WERI-Rb-1 (cell line): Measurements from ENCODE around the gene FOXN3.
"Not testable (repeated sequence)": the region's sequence is repeated elsewhere in the genome, so short reads cannot be mapped to it uniquely, and the experiment has no call there.

Experiments used
- DNase-seq: peaks from one replicate; pipeline ENCODE4 v3.0.0-alpha.2; 2020
- H3K27ac ChIP-seq: fragments of 250-450 bp; sonication (Bioruptor Pico); 2 replicates; pipeline ENCODE4 v1.5.1; 2020; ENCODE audit warnings: mild to moderate bottlenecking, moderate library complexity
- H3K27me3 ChIP-seq: fragments of 250-450 bp; sonication (Bioruptor Pico); 2 replicates; pipeline ENCODE4 v1.5.1; 2021; ENCODE audit warnings: mild to moderate bottlenecking, low read depth, moderate library complexity; ENCODE audit not compliant: insufficient read depth, severe bottlenecking
- H3K36me3 ChIP-seq: fragments of 250-450 bp; sonication (Bioruptor Pico); 2 replicates; pipeline ENCODE4 v1.5.1; 2020; ENCODE audit warnings: mild to moderate bottlenecking, moderate library complexity
- H3K4me3 ChIP-seq: 2 replicates; pipeline ENCODE4 v1.5.1; 2011; ENCODE audit warnings: low read depth, mild to moderate bottlenecking, control low read depth, low read length
- H3K9me3 ChIP-seq: fragments of 250-450 bp; sonication (Bioruptor Pico); 2 replicates; pipeline ENCODE4 v1.5.1; 2021; ENCODE audit warnings: mild to moderate bottlenecking, moderate library complexity; ENCODE audit not compliant: severe bottlenecking
- TF ChIP-seq, protein P1 (sequence below): IDR thresholded peaks from 2 replicates; pipeline ENCODE4 v1.5.1; 2011; ENCODE audit warnings: low read depth, mild to moderate bottlenecking, control low read depth, inconsistent platforms, low read length

Gene FOXN3

GRCh38 chr14:89302396-89302950, 114.6 kb downstream of the FOXN3 start:
- Histone ChIP-seq H3K27ac (no peak overlapping the region), H3K36me3 (no peaks in the 10 kb centered on the region), H3K27me3 (no peaks in the 10 kb centered on the region), H3K9me3 (no peaks in the 10 kb centered on the region), H3K4me3 (no peak overlapping the region)
- DNase-seq: no peak
- TF ChIP-seq, protein P1, sequence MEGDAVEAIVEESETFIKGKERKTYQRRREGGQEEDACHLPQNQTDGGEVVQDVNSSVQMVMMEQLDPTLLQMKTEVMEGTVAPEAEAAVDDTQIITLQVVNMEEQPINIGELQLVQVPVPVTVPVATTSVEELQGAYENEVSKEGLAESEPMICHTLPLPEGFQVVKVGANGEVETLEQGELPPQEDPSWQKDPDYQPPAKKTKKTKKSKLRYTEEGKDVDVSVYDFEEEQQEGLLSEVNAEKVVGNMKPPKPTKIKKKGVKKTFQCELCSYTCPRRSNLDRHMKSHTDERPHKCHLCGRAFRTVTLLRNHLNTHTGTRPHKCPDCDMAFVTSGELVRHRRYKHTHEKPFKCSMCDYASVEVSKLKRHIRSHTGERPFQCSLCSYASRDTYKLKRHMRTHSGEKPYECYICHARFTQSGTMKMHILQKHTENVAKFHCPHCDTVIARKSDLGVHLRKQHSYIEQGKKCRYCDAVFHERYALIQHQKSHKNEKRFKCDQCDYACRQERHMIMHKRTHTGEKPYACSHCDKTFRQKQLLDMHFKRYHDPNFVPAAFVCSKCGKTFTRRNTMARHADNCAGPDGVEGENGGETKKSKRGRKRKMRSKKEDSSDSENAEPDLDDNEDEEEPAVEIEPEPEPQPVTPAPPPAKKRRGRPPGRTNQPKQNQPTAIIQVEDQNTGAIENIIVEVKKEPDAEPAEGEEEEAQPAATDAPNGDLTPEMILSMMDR: no peak

- Histone ChIP-seq H3K27me3 (no peaks in the 10 kb centered on the region), H3K27ac (no peak overlapping the region), H3K4me3 (no peak overlapping the region), H3K9me3 (no peaks in the 10 kb centered on the region), H3K36me3 (no peaks in the 10 kb centered on the region)
- TF ChIP-seq, protein P1: no peak
- DNase-seq: no peak
Observed at GRCh38 chr14:89299587-89299986, 117.4 kb downstream of the FOXN3 start.

GRCh38 chr14:89298056-89298834, 118.8 kb downstream of the FOXN3 start:
- H3K27ac ChIP-seq: no peak overlapping the region
- no peak overlapping the region for H3K4me3 ChIP-seq
- H3K27me3 ChIP-seq: no peaks in the 10 kb centered on the region
- H3K36me3 ChIP-seq: no peaks in the 10 kb centered on the region
- no peak for DNase-seq
- TF ChIP-seq, protein P1: no peak
- H3K9me3 ChIP-seq: no peaks in the 10 kb centered on the region

- no peaks in the 10 kb centered on the region for H3K9me3 ChIP-seq
- H3K36me3 ChIP-seq: no peaks in the 10 kb centered on the region
- TF ChIP-seq, protein P1: no peak
- no peak for DNase-seq
- no peaks in the 10 kb centered on the region for H3K27me3 ChIP-seq
- H3K4me3 ChIP-seq: no peak overlapping the region
- H3K27ac ChIP-seq: no peak overlapping the region
Observed at GRCh38 chr14:89296281-89296745, 120.7 kb downstream of the FOXN3 start.

DNA sequence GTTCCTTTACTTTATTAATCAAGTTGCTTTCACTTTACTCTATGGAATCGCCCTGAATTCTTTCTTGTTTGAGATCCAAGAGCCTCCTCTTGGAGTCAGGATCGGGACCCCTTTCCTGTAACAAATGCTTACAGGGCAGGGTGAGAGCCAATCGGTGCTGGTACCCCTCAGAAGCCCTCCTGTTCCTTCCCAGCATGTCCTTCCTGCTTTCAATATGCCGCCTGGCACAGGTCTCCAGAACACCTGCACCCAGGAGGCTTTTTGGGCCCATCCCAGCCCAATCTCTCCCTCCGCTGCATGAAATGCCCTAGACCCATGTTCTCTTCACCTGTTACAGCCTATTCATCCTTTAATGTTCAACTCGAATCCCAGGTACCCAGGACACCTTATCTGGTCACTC, 122.2 kb downstream of the FOXN3 start:
- no peaks in the 10 kb centered on the region for H3K27me3 ChIP-seq
- H3K36me3 ChIP-seq: no peaks in the 10 kb centered on the region
- no peak for DNase-seq
- no peak overlapping the region for H3K27ac ChIP-seq
- no peak overlapping the region for H3K4me3 ChIP-seq
- H3K9me3 ChIP-seq: no peaks in the 10 kb centered on the region
- TF ChIP-seq, protein P1: no peak

DNA sequence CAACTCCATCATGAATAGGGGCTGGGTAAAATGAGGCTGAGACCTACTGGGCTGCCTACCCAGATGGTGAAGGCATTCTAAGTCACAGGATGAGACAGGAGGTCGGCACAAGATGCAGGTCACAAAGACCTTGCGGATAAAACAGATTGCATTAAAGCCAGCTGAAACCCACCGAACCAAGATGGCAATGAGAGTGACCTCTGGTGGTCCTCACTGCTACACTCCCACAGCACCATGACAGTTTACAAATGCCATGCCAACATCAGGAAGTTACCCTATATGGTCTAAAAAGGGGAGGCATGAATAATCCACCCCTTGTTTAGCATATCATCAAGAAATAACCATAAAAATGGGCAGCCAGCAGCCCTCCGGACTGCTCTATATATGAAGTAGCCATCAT, 122.6 kb downstream of the FOXN3 start:
- H3K4me3 ChIP-seq, H3K36me3 ChIP-seq, H3K27me3 ChIP-seq, H3K27ac ChIP-seq, H3K9me3 ChIP-seq, DNase-seq: not testable (repeated sequence)
